Measurements from ENCODE around the gene TADA2B.

The TADA2B gene, protein sequence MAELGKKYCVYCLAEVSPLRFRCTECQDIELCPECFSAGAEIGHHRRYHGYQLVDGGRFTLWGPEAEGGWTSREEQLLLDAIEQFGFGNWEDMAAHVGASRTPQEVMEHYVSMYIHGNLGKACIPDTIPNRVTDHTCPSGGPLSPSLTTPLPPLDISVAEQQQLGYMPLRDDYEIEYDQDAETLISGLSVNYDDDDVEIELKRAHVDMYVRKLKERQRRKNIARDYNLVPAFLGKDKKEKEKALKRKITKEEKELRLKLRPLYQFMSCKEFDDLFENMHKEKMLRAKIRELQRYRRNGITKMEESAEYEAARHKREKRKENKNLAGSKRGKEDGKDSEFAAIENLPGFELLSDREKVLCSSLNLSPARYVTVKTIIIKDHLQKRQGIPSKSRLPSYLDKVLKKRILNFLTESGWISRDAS

DNA sequence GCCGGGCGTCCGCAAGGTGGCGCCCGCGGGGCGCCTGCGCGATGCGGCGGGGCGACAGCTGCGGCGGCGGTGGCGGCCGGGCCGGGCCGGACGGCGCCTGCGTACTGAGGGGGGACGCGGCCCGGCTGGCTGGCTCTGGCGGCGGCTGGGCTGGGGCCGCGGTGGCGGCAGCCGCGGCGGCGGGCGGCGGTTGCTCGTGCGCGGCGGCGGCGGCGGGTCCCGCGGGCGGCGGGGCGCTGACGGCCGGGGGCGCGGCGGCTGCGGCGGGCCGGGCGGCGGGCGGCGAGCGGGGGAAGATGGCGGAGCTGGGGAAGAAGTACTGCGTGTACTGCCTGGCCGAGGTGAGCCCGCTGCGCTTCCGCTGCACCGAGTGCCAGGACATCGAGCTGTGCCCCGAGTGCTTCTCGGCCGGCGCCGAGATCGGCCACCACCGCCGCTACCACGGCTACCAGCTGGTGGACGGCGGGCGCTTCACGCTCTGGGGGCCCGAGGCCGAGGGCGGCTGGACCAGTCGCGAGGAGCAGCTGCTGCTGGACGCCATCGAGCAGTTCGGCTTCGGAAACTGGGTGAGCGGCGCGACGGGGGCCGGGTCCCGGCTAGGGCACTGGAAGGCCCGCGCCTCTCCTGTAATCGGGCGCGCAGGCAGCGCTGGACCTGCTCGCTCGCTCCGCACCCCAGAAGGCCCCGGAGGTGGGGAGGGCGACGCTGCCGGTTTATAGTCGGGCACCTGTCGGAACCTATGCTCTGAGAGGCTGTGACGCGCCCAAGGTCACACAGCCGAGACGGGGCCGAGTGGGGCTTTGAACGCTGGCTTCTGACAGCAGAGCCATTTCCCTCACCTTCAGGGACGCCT, at the start of gene TADA2B:
TSS of gene TADA2B (plus strand) at position 89 of the 853 bp plus-strand sequence. CDS start at position 297, 208 bp downstream.
- DNase-seq: peak in 18 of 56 donors; percentile 13 to 58 (median 46)

DNA sequence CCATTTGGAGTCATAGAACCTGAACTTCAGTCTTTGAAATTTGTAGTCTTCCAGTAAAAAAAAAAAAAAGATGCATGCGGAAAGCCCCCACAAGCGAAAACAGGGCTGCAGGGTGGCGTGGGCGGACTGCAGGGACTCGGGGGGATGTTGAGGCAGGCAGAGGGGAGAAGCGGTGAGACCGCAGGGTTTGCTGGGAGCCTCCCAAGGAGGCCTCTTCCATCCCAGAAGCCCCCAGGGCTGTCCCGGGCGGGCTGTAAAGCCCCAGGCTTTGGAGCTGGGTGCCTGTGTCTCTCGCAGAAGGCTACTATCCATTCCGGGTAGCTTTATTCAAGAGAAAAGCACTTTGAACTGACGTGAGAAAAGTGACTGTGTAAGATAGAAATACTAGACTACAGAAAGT, 46.7 kb upstream of the TADA2B start:
- no peak for DNase-seq

DNA sequence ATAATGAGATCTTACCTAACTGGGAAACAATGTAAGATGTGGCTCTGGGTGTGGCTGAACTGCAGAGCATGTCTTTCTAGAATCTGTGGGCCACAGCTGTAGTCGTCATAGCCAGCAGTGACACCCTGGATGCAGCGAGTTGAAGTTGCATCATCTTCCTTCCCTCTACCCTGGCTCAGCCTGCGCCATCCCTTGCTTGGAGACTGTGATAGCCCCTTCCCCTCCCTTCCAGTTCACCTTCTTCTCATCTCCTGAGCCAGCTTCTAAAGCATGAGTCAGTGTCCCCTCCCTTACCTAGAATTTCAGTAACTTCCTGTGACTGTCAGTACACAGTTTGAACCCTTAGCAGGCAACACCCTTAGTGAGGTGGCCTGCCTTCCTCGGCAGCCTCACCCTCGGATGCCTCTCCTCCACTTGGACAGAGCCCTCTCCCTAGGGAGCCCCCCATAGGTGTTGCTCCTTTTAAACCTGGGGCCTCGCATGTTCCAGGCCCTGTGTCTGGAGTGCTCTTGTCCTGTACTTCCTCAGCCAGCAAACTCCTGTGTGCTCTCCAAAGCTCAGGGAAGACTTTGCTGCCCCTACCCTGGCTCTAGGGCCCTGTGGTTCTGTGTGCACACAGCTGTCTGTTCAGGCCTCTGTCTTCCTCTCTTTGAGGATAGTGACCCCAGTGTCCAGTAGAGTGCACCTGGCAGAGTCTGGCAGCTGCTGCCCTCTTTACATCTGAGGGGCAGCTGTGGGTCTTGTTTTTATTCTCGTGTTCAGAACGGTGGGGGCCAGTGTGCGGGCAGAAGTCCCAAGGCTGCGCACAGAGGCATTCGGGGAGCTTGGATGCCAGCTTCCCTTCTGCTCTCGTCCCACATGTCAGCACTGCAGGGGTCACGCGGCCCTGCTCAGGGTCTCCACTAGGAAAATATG, 43.7 kb upstream of the TADA2B start:
- DNase-seq: peak in 19 of 56 donors; percentile 12 to 55 (median 26)

DNA sequence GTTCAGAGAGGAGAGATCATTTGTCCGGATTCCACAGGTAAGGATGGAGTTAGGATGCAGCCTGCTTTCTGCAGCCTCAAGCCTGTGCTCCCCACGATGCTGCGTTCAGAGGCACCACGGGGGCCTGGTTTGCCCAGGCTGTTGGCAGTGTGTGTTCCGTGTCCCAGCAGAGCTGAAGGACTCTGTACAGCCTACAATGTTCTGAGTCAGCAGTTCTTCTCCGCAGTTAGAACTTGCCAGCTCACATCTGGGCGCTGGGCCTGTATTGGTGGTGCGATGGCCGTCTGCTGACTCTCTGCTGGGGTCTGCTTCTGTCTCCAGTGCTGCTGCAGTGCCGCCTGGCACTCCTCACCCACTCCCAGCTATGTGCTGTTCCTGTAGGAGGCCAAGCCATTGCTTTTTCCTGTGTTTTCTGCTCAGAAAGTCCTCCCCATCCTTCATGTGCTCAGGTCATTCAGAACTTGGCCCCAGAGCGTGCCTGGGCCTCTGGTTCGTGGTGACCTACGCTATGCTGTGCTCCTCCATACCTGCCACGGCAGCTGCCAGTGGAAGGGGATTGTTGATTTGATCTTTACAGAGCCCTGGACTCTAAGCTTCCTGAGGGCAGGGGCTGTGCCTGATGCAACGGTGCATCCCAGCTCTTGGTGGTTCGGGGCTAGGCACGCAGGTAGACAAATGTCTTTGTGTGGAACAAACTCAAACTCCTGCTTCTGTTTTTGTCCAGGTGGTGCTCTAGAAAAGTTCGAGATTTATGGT, 42.6 kb upstream of the TADA2B start:
- peak in 10 of 56 donors; percentile 9 to 51 (median 22) for DNase-seq

DNA sequence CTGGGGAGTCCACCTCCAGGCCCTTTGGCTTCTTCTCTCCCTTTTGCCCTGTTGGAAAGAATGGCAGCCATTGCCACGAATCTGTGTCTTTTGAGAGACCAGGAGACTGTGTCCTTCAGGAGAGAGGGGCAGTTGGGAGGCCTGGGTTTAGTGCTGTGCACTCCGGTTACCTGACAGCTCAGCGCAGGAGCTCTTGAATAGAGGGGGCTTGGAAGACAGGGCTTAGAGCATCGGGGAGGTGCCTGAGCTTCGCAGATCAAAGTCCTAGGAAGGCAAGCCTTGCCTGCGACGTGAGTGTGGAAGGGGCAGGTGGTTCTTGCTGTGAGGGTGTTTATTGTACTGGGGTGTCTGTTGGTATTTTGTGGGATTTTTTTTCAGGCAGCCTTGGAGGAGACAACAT, 41.9 kb upstream of the TADA2B start:
- DNase-seq: no peak

DNA sequence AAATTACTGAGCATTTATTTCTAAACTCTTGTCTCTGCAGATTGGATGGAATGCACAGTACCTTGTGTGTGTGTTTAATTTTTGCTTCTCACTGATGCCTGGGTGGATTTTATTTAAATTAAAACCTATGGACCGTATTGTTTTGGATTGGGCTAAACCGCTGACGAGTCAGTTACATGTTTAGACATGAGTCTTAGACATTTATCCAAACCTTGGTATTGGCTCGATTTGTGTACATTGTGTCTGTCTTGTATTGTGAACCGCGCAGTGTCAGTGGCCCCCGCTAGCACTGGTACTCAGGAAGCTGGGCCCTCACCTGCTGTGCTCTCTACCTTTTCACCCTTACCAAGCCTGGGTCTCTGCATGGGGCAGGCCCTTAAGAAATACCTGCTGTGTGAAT, 40.8 kb upstream of the TADA2B start:
- no peak for DNase-seq

DNA sequence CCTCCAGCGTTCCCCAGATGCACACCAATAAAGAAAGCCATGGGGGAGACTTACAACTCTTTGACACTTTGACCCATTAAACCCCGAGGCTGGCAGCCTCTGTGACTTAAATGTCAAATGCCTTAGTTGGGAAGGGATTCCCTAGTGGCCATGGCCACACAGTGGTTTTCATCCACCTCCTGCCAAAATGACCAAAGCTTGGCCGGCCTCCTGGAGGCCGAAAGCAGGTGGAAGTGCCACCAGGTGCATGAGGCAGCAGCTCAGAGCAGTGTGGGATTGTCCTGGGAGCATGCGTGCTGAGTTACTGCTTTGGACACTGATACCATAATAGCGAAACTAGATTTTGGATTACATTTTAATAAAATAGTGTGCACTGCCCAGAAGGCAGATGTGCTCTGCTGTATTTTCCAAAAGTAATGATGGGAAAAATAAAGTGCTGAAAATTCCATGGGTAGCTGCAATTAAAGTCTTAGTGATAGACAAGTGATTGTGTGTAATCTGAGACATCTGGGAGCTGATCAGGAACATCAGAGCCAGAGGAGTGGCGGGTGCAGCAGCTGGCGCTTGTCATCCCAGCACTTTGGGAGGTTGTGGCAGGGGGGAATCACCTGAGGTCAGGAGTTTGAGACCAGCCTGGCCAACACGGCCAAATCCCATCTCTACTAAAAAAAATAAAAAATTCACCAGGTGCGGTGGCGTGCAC, 39.8 kb upstream of the TADA2B start:
- no peak for DNase-seq

DNA sequence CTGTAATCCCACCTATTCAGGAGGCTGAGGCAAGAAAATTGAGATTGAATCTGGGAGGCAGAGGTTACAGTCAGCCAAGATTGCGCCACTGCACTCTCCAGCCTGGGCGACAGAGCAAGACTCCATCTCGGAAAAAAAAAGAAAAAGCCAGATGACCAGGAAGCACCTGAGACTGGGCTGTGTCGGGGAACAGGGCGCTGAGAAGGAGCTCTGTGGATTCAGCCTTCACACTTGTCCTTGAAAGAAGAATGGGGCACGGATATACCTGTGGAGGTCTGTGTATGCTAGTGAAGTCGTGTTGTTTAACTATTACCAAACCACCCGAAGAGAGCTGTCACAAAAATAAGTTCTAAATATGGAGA, 39.3 kb upstream of the TADA2B start:
- no peak for DNase-seq

DNA sequence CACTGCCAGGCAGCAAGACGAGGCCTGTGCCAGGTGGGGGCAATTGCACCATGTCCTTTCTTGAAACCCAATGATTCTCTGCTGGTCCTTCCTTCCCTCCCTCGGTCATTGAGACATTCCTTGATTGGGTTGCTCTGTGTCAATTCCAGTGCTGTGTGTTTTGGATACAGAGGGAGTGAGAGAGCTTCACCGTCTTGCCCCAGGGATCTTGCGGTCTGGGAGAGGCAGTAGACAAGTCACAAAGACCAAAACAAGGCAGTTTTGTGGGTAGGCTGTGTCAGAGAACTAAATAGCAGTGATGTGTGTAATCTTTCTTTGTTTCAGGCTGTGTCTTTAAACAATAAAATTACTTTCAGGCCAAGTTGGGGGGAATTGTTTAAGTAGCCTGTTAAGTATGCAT, 38.8 kb upstream of the TADA2B start:
- no peak for DNase-seq

DNA sequence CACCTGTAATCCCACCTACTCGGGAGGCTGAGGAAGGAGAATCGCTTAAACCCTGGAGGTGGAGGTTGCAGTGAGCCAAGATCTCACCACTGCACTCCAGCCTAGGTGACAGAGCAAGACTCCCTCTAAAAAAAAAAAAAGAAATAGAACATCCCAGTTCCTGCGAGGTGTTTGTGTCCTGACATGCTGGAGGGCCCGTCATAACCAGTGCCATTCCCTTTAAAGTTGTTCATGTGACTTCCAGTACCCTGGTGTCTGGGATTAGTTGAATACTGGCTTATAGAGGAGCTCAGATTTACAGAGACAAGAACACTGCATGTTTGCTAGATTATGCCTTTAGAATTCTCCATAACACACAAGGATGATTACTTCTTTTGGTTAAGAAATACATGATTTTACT, 37.6 kb upstream of the TADA2B start:
- DNase-seq: no peak

DNA sequence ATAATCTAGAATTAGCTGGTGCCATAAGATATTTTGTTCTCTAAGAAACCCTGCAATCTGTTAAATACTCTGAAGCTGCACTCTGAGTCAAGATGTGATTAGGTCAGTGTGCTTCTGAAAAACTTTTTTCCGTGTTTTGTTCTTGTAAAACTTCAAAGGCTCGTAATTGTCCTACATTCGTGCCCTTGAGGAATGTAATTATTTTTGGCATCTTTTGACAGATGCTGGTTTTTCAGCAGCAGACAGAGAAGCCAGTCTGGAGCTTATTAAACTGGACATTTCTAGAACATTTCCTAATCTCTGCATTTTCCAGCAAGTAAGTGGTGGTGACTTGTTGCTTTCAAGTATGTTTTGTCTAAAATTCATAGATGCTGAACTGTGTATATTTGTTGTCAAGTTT, 36.8 kb upstream of the TADA2B start:
- DNase-seq: no peak

DNA sequence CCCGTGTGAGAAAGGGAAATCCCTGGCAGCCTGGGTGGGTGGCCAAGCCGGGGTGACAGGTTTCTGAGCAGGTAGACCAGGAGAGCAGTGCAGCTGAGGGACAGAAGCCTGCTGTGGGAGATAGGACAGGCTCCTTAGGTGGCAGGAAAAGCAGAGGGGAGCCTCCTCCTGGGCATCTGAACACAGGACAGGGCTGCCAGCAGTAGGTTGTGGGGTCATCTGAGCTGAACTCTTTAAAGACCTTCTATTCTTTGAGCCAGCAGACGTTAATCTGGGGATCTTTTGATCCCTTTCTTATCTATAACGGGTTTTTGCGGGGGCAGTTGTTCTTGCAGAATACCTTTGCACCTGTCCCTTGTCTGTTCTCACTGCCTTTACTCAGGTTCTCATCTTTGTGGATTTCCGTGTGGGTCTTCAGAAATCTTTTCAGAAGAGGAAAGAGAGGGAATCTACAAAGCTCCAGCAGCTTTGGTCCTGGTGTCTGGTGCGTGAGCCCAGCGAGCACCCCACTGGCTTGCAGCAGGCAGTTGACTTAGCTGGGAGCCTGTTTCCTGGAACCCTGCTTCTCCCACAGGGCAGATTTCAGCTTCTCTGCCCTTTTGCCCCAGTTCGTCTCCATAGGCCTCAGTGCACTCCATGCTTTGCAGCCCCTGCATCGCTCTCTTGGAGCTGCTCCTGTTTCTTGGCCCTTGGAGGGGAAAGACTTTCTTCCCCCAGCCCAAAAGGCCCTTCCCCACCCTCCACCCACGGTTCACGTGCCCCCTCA, 35.8 kb upstream of the TADA2B start:
- no peak for DNase-seq

DNA sequence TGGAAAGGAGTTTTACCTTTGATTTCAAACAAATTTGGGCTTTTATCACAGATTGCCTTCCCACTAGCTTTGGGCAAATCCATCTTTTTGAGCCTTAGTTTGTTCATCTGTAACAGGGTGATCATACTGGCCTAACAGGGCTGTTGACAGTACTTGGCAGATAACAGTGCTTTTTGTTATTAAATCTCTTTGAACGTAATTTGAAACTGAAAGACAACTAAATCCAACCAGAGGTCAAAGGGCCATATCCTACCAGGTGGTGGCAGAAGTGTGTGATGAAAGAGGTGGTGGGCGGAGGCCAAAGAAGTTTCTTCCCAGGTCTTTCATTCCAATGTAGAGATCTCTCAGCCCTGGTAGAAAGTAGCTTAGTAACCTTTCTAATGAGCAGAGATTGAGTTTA, 35.2 kb upstream of the TADA2B start:
- DNase-seq: no peak

DNA sequence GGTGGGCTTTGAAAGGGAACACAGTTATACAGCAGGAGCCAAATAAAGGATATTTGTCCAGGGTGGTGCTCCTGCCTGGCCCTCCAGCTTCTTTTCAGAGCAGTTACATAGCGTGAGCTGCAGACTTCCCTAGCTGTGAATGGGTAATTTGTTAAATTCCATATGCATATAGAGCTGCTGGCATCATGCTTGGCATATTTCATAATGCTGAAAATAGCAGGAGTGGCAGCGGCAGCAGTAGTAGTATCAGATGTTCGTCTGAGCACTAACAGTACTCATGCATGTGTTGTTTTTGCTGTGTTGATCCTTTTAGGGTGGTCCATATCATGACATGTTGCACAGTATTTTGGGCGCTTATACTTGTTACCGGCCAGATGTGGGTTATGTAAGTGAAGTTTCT, 33.6 kb upstream of the TADA2B start:
- DNase-seq: no peak

DNA sequence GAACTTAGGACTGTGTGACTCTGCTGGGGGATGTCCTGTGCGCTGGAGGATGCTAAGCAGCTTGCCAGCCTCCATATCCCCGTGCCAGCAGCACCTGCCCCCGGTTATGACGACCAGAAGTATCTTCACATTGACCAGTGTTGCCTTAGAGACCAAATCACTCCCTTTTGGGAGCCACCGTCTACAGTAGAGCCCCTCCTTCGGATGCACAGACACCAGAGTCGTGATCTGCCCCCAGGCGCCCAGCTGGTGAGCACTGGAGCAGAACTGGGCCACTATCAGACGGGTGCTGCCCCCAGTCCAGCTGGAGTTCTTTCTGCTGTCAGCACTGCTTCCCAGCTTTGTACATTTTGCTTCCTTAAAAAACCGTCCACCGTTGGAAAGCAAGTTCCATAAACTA, 30.0 kb upstream of the TADA2B start:
- DNase-seq: no peak

DNA sequence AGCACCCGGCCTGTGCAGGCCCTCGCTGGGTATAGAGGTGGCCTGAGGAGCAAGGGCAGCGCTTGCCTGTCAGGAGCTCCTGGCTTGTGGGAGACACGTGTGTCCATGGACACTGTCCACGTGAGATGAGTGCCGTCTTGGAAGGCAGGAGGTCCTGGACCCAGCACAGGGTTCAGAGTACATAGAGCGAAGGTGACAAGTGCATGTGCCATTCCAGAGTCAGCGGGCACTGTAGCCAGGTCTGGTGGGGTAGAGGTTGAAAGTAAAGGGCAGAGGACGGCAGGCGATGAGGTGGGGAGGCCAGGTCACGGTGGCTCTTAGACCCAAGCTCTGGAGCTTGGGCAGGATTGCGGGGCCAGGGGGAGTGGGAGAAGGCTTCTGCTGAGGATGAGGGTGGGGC, 28.4 kb upstream of the TADA2B start:
- no peak for DNase-seq

DNA sequence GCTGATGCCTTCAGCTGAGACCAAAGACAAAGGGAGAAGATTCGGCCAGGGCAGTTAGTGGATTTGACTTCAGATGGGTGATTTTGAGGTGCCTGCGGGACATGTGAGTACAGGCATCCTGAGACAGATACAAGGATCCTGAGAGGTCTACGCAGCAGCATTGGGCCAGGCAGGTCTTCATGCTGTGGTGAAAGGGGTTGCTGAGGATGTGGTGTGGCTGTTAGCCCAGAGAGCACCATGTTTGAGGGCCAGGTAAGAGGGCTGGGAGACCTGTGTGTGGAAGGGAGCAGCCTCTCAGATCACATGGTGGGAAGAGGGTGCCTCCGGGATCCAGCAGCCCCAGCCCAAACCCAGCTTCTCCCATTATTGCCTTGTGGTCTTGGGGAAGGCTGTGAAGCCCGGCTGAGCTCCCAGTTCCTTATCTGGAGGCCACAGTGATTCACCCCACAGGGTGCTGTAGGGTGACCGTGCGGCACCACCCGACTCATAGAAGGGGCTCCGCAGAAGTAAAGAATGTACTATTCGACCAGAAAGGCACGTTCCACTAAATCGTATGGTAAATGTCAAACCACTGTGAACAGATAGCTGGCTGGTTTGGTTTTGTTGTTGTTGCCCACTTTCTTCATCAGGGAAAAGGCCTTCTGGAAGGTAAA, 27.7 kb upstream of the TADA2B start:
- no peak for DNase-seq

DNA sequence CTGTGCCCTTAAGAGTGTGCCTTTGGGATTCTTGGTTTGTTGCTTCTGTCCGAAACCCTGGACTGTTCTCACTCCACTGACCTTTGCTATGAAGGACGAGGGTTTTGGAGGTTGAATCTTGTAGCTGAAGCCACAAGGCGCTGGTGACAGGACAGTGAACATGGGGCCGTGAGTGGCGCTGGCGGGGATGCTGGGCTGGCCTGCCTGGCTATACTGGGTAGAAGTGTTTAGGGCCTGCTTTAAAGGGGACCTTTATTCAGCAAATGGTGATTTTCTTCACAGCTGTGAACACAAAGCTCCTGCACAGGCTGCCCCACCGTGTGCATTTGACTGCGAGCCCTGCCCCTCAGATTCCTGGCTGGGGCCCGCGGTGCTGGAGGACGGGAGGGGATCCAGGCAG, 27.1 kb upstream of the TADA2B start:
- DNase-seq: no peak

DNA sequence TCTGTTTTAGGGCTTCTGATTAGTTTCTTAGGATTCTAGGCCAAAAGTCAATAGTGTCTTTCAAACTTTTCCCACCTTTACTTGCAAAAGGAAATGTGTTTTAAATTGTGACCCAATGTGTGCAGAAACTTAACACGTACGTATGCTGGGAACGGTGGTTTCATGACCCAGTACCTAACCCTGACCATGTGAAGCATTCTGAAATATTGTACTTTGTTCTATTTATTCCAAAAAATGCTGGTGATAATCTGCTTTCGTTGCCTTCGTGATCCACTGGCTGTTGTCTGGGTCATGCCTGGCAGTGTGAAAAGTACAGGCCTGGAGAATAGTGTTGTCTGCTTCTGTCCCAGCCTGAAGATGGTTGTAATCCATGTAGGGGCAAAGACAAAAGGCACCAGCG, 26.7 kb upstream of the TADA2B start:
- no peak for DNase-seq
